Liver (tissue), 3 donors: ENCODE data around the gene FSD1.

Source experiments
- CTCF ChIP-seq: fragments of 150-350 bp; IDR thresholded peaks from 2 replicates; pipeline ENCODE4 v1.5.1; 2017; ENCODE audit warnings: improper control_type of control experiment, low read depth, low read length; ENCODE audit not compliant: missing input control
- FOXA1 ChIP-seq: IDR thresholded peaks from 2 replicates; pipeline ENCODE4 v1.6.1; 2016; ENCODE audit warnings: antibody characterized with exemption
- HNF4A ChIP-seq, 2 donors: conservative IDR thresholded peaks; 2 replicates each; pipeline ENCODE4 v1.6.1; 2016; ENCODE audit warnings: antibody characterized with exemption in 2 of 2, mild to moderate bottlenecking in 2 of 2
- HNF4G ChIP-seq: IDR thresholded peaks from 2 replicates; pipeline ENCODE4 v1.6.1; 2016; ENCODE audit warnings: antibody characterized with exemption
- MAX ChIP-seq: IDR thresholded peaks from 2 replicates; pipeline ENCODE4 v1.6.1; 2016; ENCODE audit warnings: antibody characterized with exemption
- RAD21 ChIP-seq, 2 donors: IDR thresholded peaks; 2 replicates each; pipeline ENCODE4 v1.6.1; 2016; ENCODE audit warnings: antibody characterized with exemption in 2 of 2, mild to moderate bottlenecking in 2 of 2
- REST ChIP-seq: IDR thresholded peaks from 2 replicates; pipeline ENCODE4 v1.6.1; 2016; ENCODE audit warnings: antibody characterized with exemption, mild to moderate bottlenecking
- SP1 ChIP-seq: IDR thresholded peaks from 2 replicates; pipeline ENCODE4 v1.6.1; 2018; ENCODE audit warnings: antibody characterized with exemption, mild to moderate bottlenecking
- ZBTB33 ChIP-seq: IDR thresholded peaks from 2 replicates; pipeline ENCODE4 v1.6.1; 2016; ENCODE audit warnings: antibody characterized with exemption
- donor health status: healthy.
- donor health status: healthy.

GRCh38 chr19:4357921-4358326, 53.5 kb downstream of the FSD1 start:
- no peak for TF ChIP-seq MAX
- TF ChIP-seq CTCF: no peak
- no peak for TF ChIP-seq HNF4A (conservative IDR thresholded peaks at IDR 0.05)
- TF ChIP-seq HNF4G: no peak
- TF ChIP-seq SP1: no peak
- TF ChIP-seq RAD21 (IDR thresholded peaks at IDR 0.05): no peak
- TF ChIP-seq REST: no peak
- no peak for TF ChIP-seq FOXA1
- no peak for TF ChIP-seq ZBTB33
